HCT116 (cell line): ENCODE data around the gene CDK1. TPM values are rescaled to one million over a fixed set of nuclear protein-coding genes. Genes with fewer than 3 reads are reported as not detected.

Experiments
- ATAC-seq: fragments of 200-7000 bp; cut with Tn5 transposase; 2 replicates; pipeline ENCODE4 v1.9.1; 2020; ENCODE audit warnings: mild to moderate bottlenecking, moderate library complexity
- BruUV-seq: library from RNA; stranded (reverse); fragments of 400-500 nt; replicated peaks from 2 replicates; lab custom pipeline; 2021; lab: Mats Ljungman, UMichigan
- CTCF ChIA-PET: fragments of 300-600 bp; sonication (Branson Sonifier 250); formaldehyde crosslinking; loops from one replicate; lab custom pipeline; 2021; ENCODE audit warnings: antibody characterized with exemption; lab: Charles Lee
- POLR2A ChIA-PET: fragments of 300-600, 350-600 bp; sonication (Branson Sonifier 250); formaldehyde crosslinking; loops from one replicate; lab custom pipeline; 2021; ENCODE audit warnings: antibody characterized with exemption; lab: Charles Lee
- RAD21 ChIA-PET, 2 experiments: fragments of 300-600 bp; sonication (Branson Sonifier 250); formaldehyde crosslinking; loops; one replicate each; lab custom pipeline; 2023; ENCODE audit warnings: low total read pairs in 2 of 2; ENCODE audit not compliant: uncharacterized antibody in 2 of 2, unreplicated experiment in 2 of 2, low non-redundant PET in 1 of 2; lab: Charles Lee
- DNase-seq: peaks from one replicate; pipeline ENCODE4 v3.0.0-alpha.2; 2010; ENCODE audit warnings: low read depth, low spot score
- H2AFZ ChIP-seq: fragments of 200-600 bp; shearing (Covaris generic), sonication (generic); 2 replicates; pipeline ENCODE4 v1.6.1; 2017; ENCODE audit warnings: low read depth, mixed run types, mixed read lengths, antibody characterized with exemption, low read length; ENCODE audit not compliant: poor library complexity, severe bottlenecking
- H3K27ac ChIP-seq: 2 replicates; pipeline ENCODE4 v1.5.1; 2012; ENCODE audit warnings: low read depth, low read length
- H3K27me3 ChIP-seq: fragments of 200-600 bp; sonication (generic); 2 replicates; pipeline ENCODE4 v1.6.1; 2016; ENCODE audit warnings: mixed run types, low read length, mixed read lengths; ENCODE audit not compliant: insufficient read depth
- H3K36me3 ChIP-seq, 2 experiments: fragments of 200-500 bp in 1 of 2; fragments of 200-600 bp in 1 of 2; sonication (Bioruptor generic) in 1 of 2; sonication (generic) in 1 of 2; 2 replicates each; pipeline versions ENCODE4 v1.5.1 to v1.6.1; 2014 to 2016; ENCODE audit warnings: low read length in 2 of 2, inconsistent platforms in 1 of 2, mixed read lengths in 1 of 2, mixed run types in 1 of 2; ENCODE audit not compliant: insufficient read depth in 2 of 2, control insufficient read depth in 1 of 2
- H3K4me1 ChIP-seq, 2 experiments: fragments of 200-600 bp in 1 of 2; sonication (generic) in 1 of 2; 2 replicates each; pipeline versions ENCODE4 v1.5.1 to v1.6.1; 2012 to 2017; ENCODE audit warnings: low read length in 2 of 2, inconsistent platforms in 1 of 2, mild to moderate bottlenecking in 1 of 2, mixed read lengths in 1 of 2, mixed run types in 1 of 2, moderate library complexity in 1 of 2; ENCODE audit not compliant: insufficient read depth in 2 of 2, control insufficient read depth in 1 of 2
- H3K4me2 ChIP-seq: fragments of 200-600 bp; sonication (generic); 2 replicates; pipeline ENCODE4 v1.6.1; 2017; ENCODE audit warnings: mixed run types, low read length, mixed read lengths
- H3K4me3 ChIP-seq, 2 experiments: fragments of 200-600 bp in 1 of 2; sonication (generic) in 1 of 2; replicated peaks in 1 of 2; 2 replicates each; pipeline ENCODE4 v1.5.1; 2011 to 2016; ENCODE audit warnings: low read length in 2 of 2, control low read depth in 1 of 2, low read depth in 1 of 2, mild to moderate bottlenecking in 1 of 2, mixed read lengths in 1 of 2, mixed run types in 1 of 2
- H3K79me2 ChIP-seq: fragments of 200-600 bp; sonication (generic); 2 replicates; pipeline ENCODE4 v1.6.1; 2017; ENCODE audit warnings: mild to moderate bottlenecking, mixed run types, low read length, moderate library complexity, mixed read lengths; ENCODE audit not compliant: insufficient read depth
- H3K9ac ChIP-seq: fragments of 200-600 bp; sonication (generic); 2 replicates; pipeline ENCODE4 v1.6.1; 2016; ENCODE audit warnings: low read length, mixed read lengths
- H3K9me2 ChIP-seq: fragments of 200-600 bp; sonication (generic), shearing (Covaris generic); 2 replicates; pipeline ENCODE4 v1.6.1; 2017; ENCODE audit warnings: mixed run types, mild to moderate bottlenecking, moderate library complexity; ENCODE audit not compliant: insufficient read depth
- H3K9me3 ChIP-seq, 2 experiments: fragments of 200-500 bp in 1 of 2; fragments of 200-600 bp in 1 of 2; sonication (Bioruptor generic) in 1 of 2; sonication (generic) in 1 of 2; 2 replicates each; pipeline ENCODE4 v1.6.1; 2014 to 2017; ENCODE audit warnings: low read length in 2 of 2, mixed read lengths in 2 of 2, inconsistent platforms in 1 of 2, low read depth in 1 of 2, mild to moderate bottlenecking in 1 of 2, mixed run types in 1 of 2, moderate library complexity in 1 of 2; ENCODE audit not compliant: control insufficient read depth in 1 of 2, insufficient read depth in 1 of 2
- H4K20me1 ChIP-seq: fragments of 200-600 bp; sonication (generic), shearing (Covaris generic); 2 replicates; pipeline ENCODE4 v1.6.1; 2017; ENCODE audit warnings: mixed run types, mild to moderate bottlenecking, moderate library complexity; ENCODE audit not compliant: insufficient read depth
- CBX3 ChIP-seq: IDR thresholded peaks from 2 replicates; pipeline ENCODE4 v1.6.1; 2012; ENCODE audit warnings: low read depth
- EGR1 ChIP-seq: IDR thresholded peaks from 2 replicates; pipeline ENCODE4 v1.6.1; 2012; ENCODE audit warnings: low read depth
- ELF1 ChIP-seq: IDR thresholded peaks from 2 replicates; pipeline ENCODE4 v1.6.1; 2012; ENCODE audit warnings: low read depth, borderline replicate concordance
- EZH2 ChIP-seq: fragments of 200-600 bp; sonication (generic); IDR thresholded peaks from 2 replicates; pipeline ENCODE4 v1.6.1; 2017; ENCODE audit warnings: antibody characterized with exemption, mixed run types
- EZH2phosphoT487 ChIP-seq: fragments of 200-600 bp; IDR thresholded peaks from 2 replicates; pipeline ENCODE4 v1.6.1; 2018; ENCODE audit warnings: antibody characterized with exemption, borderline replicate concordance
- FOSL1 ChIP-seq: IDR thresholded peaks from 2 replicates; pipeline ENCODE4 v1.6.1; 2012; ENCODE audit warnings: low read depth
- JUND ChIP-seq: IDR thresholded peaks from 2 replicates; pipeline ENCODE4 v1.6.1; 2012
- POLR2A ChIP-seq: IDR thresholded peaks from 2 replicates; pipeline ENCODE4 v1.7.0; 2011; ENCODE audit warnings: borderline replicate concordance; ENCODE audit not compliant: insufficient read depth, insufficient read length; ENCODE audit errors: extremely low read depth
- POLR2AphosphoS5 ChIP-seq: IDR thresholded peaks from 2 replicates; pipeline ENCODE4 v1.6.1; 2011; ENCODE audit warnings: mild to moderate bottlenecking, low read depth, low read length, moderate library complexity
- RAD21 ChIP-seq: IDR thresholded peaks from 2 replicates; pipeline ENCODE4 v1.6.1; 2012; ENCODE audit warnings: low read depth, mild to moderate bottlenecking
- SIN3A ChIP-seq: IDR thresholded peaks from 2 replicates; pipeline ENCODE4 v1.6.1; 2012; ENCODE audit warnings: low read depth
- SP1 ChIP-seq: IDR thresholded peaks from 2 replicates; pipeline ENCODE4 v1.6.1; 2012; ENCODE audit warnings: low read depth
- SRF ChIP-seq: IDR thresholded peaks from 2 replicates; pipeline ENCODE4 v1.6.1; 2012; ENCODE audit warnings: low read depth
- TCF7L2 ChIP-seq: IDR thresholded peaks from 2 replicates; pipeline ENCODE4 v1.7.0; 2011; ENCODE audit warnings: borderline replicate concordance, inconsistent platforms; ENCODE audit not compliant: insufficient read depth, insufficient read length; ENCODE audit errors: extremely low read depth
- YY1 ChIP-seq: IDR thresholded peaks from 2 replicates; pipeline ENCODE4 v1.6.1; 2011; ENCODE audit warnings: low read length, low read depth, moderate library complexity, mild to moderate bottlenecking; ENCODE audit not compliant: insufficient replicate concordance; ENCODE audit errors: extremely low read depth
- ZFX ChIP-seq: fragments of 450-650 bp; IDR thresholded peaks from 2 replicates; pipeline ENCODE4 v1.6.1; 2017
- ZNF274 ChIP-seq: fragments of 200-500 bp; sonication (Bioruptor generic); IDR thresholded peaks from 2 replicates; pipeline ENCODE4 v1.6.1; 2014; ENCODE audit warnings: mild to moderate bottlenecking, low read depth, low read length, inconsistent platforms
- intact Hi-C: fragments of 100-400 bp; cut with micrococcal nuclease; formaldehyde crosslinking; loops from 2 replicates; pipeline ENCODE4 v1.10.0; 2022
- total RNA-seq: library from RNA; stranded (reverse); gene quantifications from one replicate; pipeline ENCODE4 v1.2.1, GENCODE V29; 2021; ENCODE audit not compliant: unreplicated experiment
- TF ChIP-seq, protein P1 (sequence below): IDR thresholded peaks from 2 replicates; pipeline ENCODE4 v1.6.1; 2011; ENCODE audit warnings: mild to moderate bottlenecking, low read length, moderate library complexity; ENCODE audit not compliant: insufficient replicate concordance; ENCODE audit errors: extremely low read depth
- TF ChIP-seq, protein P2 (sequence below): IDR thresholded peaks from 2 replicates; pipeline ENCODE4 v1.6.1; 2012
- TF ChIP-seq, protein P3 (sequence below), 3 experiments: fragments of 200-600 bp in 1 of 3; sonication (generic) in 1 of 3; IDR thresholded peaks in 2 of 3; conservative IDR thresholded peaks in 1 of 3; 2 replicates each; pipeline ENCODE4 v1.5.1; 2012 to 2017; ENCODE audit warnings: low read depth in 2 of 3, low read length in 2 of 3, antibody characterized with exemption in 1 of 3, borderline replicate concordance in 1 of 3, control low read depth in 1 of 3, mild to moderate bottlenecking in 1 of 3, mixed read lengths in 1 of 3, mixed run types in 1 of 3, moderate library complexity in 1 of 3; ENCODE audit not compliant: insufficient read depth in 1 of 3
- TF ChIP-seq, protein P4 (sequence below): IDR thresholded peaks from 2 replicates; pipeline ENCODE4 v1.6.1; 2012

Gene CDK1
- total RNA-seq, 1 experiment from 2014 or later, result 104 TPM

DNA sequence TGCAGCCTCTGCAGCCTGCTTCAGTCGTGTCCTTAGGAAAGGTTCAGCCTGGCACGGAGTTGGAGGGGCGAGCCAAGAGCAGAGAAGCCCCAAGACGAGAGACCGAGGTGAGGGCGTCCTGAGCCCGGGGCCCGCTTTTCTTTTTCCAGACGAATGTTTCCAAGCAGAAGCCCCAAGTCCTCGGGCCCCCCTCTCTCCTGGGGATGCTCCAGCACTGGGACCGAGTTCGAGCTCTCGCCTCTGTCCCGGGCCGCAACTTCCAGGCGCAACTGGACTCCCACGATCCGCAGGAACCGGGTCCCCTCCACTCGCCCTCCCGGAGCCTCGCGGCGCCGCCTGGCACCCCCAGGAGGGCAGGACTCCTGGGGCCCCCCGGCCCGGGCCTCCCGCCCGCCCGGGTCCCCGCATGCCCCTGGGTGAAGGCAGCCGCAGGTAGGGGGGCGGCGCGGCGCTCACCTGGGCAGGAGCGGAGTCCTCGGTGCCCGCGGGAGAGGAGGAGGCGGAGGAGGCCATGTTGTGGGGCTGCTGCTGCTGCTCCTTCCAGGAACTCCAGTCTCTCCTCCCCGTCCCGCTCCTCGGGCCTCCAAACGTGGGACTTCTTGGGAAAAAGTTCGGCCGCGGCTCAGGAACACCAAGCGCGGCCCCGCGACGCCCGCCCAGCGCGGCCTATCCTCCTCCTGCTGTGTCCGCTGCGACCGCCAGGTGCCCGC lies 45.3 kb upstream of the CDK1 start:
- Histone ChIP-seq H4K20me1 (no peaks in the 10 kb centered on the region), H3K9me3 (no peaks in the 10 kb centered on the region), H3K4me3 (peak overlapping the region; percentile 58 to 73), H3K79me2 (no peaks in the 10 kb centered on the region), H3K4me1 (peaks cover 5 to 20% of the 10 kb centered on the region in 2 experiments; a peak in 3 of 4 replicates), H3K4me2 (peak overlapping the region; percentile 90), H2AFZ (no peak overlapping the region), H3K9ac (peak overlapping the region; percentile 76), H3K9me2 (no peaks in the 10 kb centered on the region), H3K27me3 (no peaks in the 10 kb centered on the region), H3K27ac (peak overlapping the region; percentile 49; the same call in 1 of the 2 replicates), H3K36me3 (no peaks in the 10 kb centered on the region)
- DNase-seq, result peak; percentile 39
- intact Hi-C loops, result loop anchor here (2.0 kb wide), 1 partner anchor 46 kb away; the partner anchor contains the start of gene CDK1
- ATAC-seq, result peak; percentile 67
- ChIA-PET POLR2A (interaction anchor here (0.7 kb wide), 1 partner anchor 78 kb away, joined by 3 read pairs; no protein-coding TSS in a partner anchor), RAD21 (no interaction called here), CTCF (no interaction called here)
- no TSS peak for BruUV-seq
- TF ChIP-seq CBX3 (no peak), EGR1 (no peak), SRF (no peak), ZNF274 (no peak), SIN3A (no peak), FOSL1 (no peak), EZH2phosphoT487 (no peak), TCF7L2 (no peak), EZH2 (no peak), JUND (no peak), ZFX (peak; percentile 93), SP1 (no peak), POLR2AphosphoS5 (peak; percentile 64), RAD21 (no peak), YY1 (peak; percentile 28), ELF1 (no peak), POLR2A (no peak)
- TF ChIP-seq, protein P1, sequence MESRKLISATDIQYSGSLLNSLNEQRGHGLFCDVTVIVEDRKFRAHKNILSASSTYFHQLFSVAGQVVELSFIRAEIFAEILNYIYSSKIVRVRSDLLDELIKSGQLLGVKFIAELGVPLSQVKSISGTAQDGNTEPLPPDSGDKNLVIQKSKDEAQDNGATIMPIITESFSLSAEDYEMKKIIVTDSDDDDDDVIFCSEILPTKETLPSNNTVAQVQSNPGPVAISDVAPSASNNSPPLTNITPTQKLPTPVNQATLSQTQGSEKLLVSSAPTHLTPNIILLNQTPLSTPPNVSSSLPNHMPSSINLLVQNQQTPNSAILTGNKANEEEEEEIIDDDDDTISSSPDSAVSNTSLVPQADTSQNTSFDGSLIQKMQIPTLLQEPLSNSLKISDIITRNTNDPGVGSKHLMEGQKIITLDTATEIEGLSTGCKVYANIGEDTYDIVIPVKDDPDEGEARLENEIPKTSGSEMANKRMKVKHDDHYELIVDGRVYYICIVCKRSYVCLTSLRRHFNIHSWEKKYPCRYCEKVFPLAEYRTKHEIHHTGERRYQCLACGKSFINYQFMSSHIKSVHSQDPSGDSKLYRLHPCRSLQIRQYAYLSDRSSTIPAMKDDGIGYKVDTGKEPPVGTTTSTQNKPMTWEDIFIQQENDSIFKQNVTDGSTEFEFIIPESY, result no peak
- TF ChIP-seq, protein P2, sequence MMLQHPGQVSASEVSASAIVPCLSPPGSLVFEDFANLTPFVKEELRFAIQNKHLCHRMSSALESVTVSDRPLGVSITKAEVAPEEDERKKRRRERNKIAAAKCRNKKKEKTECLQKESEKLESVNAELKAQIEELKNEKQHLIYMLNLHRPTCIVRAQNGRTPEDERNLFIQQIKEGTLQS, result no peak
- TF ChIP-seq, protein P3, sequence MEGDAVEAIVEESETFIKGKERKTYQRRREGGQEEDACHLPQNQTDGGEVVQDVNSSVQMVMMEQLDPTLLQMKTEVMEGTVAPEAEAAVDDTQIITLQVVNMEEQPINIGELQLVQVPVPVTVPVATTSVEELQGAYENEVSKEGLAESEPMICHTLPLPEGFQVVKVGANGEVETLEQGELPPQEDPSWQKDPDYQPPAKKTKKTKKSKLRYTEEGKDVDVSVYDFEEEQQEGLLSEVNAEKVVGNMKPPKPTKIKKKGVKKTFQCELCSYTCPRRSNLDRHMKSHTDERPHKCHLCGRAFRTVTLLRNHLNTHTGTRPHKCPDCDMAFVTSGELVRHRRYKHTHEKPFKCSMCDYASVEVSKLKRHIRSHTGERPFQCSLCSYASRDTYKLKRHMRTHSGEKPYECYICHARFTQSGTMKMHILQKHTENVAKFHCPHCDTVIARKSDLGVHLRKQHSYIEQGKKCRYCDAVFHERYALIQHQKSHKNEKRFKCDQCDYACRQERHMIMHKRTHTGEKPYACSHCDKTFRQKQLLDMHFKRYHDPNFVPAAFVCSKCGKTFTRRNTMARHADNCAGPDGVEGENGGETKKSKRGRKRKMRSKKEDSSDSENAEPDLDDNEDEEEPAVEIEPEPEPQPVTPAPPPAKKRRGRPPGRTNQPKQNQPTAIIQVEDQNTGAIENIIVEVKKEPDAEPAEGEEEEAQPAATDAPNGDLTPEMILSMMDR (IDR thresholded peaks at IDR 0.05 in 2 of 3, conservative IDR thresholded peaks at IDR 0.05 in 1 of 3; ENCODE audit: borderline replicate concordance in 1 of 3, insufficient read depth in 1 of 3, low read depth in 2 of 3, low read length in 2 of 3), result peak in 2 of 3 experiments; percentile 40 to 54; a peak in 4 of 6 replicates
- TF ChIP-seq, protein P4, sequence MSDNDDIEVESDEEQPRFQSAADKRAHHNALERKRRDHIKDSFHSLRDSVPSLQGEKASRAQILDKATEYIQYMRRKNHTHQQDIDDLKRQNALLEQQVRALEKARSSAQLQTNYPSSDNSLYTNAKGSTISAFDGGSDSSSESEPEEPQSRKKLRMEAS, result peak; percentile 43; the same call in 1 of the 2 replicates
